WTC11 (cell line): ENCODE measurements around the gene BMP7. TPM values are rescaled to one million over a fixed set of nuclear protein-coding genes. Genes with fewer than 3 reads are reported as not detected.
"Not testable (repeated sequence)": the region's sequence is repeated elsewhere in the genome, so short reads cannot be mapped to it uniquely, and the experiment has no call there.

Experiments used
- ATAC-seq: fragments of 200-7000 bp; cut with Tn5 transposase; 2 replicates; pipeline ENCODE4 v1.10.0; 2021; ENCODE audit warnings: mild to moderate bottlenecking, moderate library complexity
- CTCF ChIA-PET: fragments of 300-600 bp; sonication (Branson Sonifier 250); formaldehyde crosslinking; loops from one replicate; lab custom pipeline; 2021; ENCODE audit warnings: antibody characterized with exemption; lab: Charles Lee
- POLR2A ChIA-PET: fragments of 350-600 bp; sonication (Branson Sonifier 250); formaldehyde crosslinking; loops from one replicate; lab custom pipeline; 2021; ENCODE audit warnings: antibody characterized with exemption; lab: Charles Lee
- DNase-seq: peaks from one replicate; pipeline ENCODE4 v3.0.0; 2021; ENCODE audit warnings: low spot score
- H3K27ac Mint-ChIP-seq: 2 replicates; pipeline ENCODE4 v1.8.0; 2021; ENCODE audit warnings: mixed read lengths
- H3K27me3 Mint-ChIP-seq: 2 replicates; pipeline ENCODE4 v1.8.0; 2021; ENCODE audit warnings: low read depth, mild to moderate bottlenecking, moderate library complexity, mixed read lengths
- H3K36me3 Mint-ChIP-seq: 2 replicates; pipeline ENCODE4 v1.8.0; 2021; ENCODE audit warnings: mixed read lengths
- H3K4me1 Mint-ChIP-seq: 2 replicates; pipeline ENCODE4 v1.8.0; 2022; ENCODE audit warnings: mixed read lengths
- H3K4me3 Mint-ChIP-seq: 2 replicates; pipeline ENCODE4 v1.8.0; 2021; ENCODE audit warnings: mild to moderate bottlenecking, moderate library complexity, mixed read lengths
- H3K9me3 Mint-ChIP-seq: 2 replicates; pipeline ENCODE4 v1.8.0; 2021; ENCODE audit warnings: mixed read lengths
- ARID4B ChIP-seq: sonication (generic); formaldehyde crosslinking; IDR thresholded peaks from 2 replicates; pipeline ENCODE4 v1.8.0; 2023; ENCODE audit warnings: missing genetic modification reagents, mild to moderate bottlenecking, borderline replicate concordance
- EMX1 ChIP-seq: fragments of 250-450 bp; sonication (Bioruptor Pico); IDR thresholded peaks from 2 replicates; pipeline ENCODE4 v1.8.0; 2021; ENCODE audit warnings: mild to moderate bottlenecking
- GTF2I ChIP-seq: fragments of 250-450 bp; sonication (Bioruptor Pico); conservative IDR thresholded peaks from 2 replicates; pipeline ENCODE4 v1.4.0; 2021; ENCODE audit warnings: mild to moderate bottlenecking
- JUN ChIP-seq: sonication (generic); formaldehyde crosslinking; IDR thresholded peaks from 2 replicates; pipeline ENCODE4 v1.8.0; 2023; ENCODE audit warnings: mild to moderate bottlenecking, missing genetic modification reagents
- KAT7 ChIP-seq: sonication (generic); formaldehyde crosslinking; IDR thresholded peaks from 2 replicates; pipeline ENCODE4 v1.8.1; 2023; ENCODE audit warnings: missing genetic modification reagents, mild to moderate bottlenecking, borderline replicate concordance
- SOX15 ChIP-seq: fragments of 250-450 bp; sonication (Bioruptor Pico); IDR thresholded peaks from 2 replicates; pipeline ENCODE4 v1.9.0; 2021; ENCODE audit warnings: mild to moderate bottlenecking
- USF1 ChIP-seq: sonication (generic); formaldehyde crosslinking; IDR thresholded peaks from 2 replicates; pipeline ENCODE4 v1.8.0; 2022; ENCODE audit warnings: mild to moderate bottlenecking, missing genetic modification reagents
- ZBTB21 ChIP-seq: sonication (generic); formaldehyde crosslinking; IDR thresholded peaks from 2 replicates; pipeline ENCODE4 v1.8.1; 2023; ENCODE audit warnings: mild to moderate bottlenecking, missing genetic modification reagents, borderline replicate concordance
- ZBTB43 ChIP-seq: sonication (generic); formaldehyde crosslinking; IDR thresholded peaks from 2 replicates; pipeline ENCODE4 v1.8.1; 2023; ENCODE audit warnings: mild to moderate bottlenecking, missing genetic modification reagents
- ZNF416 ChIP-seq: fragments of 250-450 bp; sonication (Bioruptor Pico); IDR thresholded peaks from 2 replicates; pipeline ENCODE4 v1.9.0; 2021; ENCODE audit warnings: mild to moderate bottlenecking, inconsistent platforms
- ZNF512 ChIP-seq: sonication (generic); formaldehyde crosslinking; IDR thresholded peaks from 2 replicates; pipeline ENCODE4 v1.8.1; 2022; ENCODE audit warnings: missing genetic modification reagents, borderline replicate concordance
- total RNA-seq: library from RNA; stranded (reverse); gene quantifications from 3 replicates; pipeline ENCODE4 v1.2.3, GENCODE V29; 2021
- TF ChIP-seq, protein P1 (sequence below): fragments of 250-450 bp; sonication (Bioruptor Pico); IDR thresholded peaks from 2 replicates; pipeline ENCODE4 v1.9.0; 2021; ENCODE audit warnings: mild to moderate bottlenecking

The BMP7 gene
- total RNA-seq, 1 experiment from 2014 or later = 40.7 TPM

- TF ChIP-seq ZNF512 (CRISPR knock-in tag) = no peak
- TF ChIP-seq USF1 (CRISPR knock-in tag) = no peak
- TF ChIP-seq SOX15 (CRISPR knock-in tag) = no peak
- TF ChIP-seq ZBTB43 (CRISPR knock-in tag) = no peak
- no peak for TF ChIP-seq ZNF416 (CRISPR knock-in tag)
These were observed 13.8 kb upstream of the BMP7 start (continued) for GRCh38 chr20:57280221-57280620.

DNA sequence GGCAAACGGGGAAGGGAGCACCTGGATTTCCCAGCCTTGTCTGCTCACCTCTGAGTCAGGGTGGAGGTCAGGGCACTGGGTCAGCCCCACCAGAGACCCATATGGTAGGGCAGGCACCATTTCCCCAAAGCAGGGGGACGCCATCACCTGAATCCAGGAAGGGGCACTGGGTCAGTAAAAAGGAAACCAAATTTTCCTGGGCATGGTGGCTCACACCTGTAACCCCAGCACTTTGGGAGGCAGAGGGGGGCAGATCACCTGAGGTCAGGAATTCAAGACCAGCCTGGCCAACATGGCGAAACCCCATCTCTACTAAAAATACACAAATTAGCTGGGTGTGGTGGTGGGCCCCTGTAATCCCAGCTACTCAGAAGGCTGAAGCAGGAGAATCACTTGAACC, 13.1 kb upstream of the BMP7 start:
- H3K4me1 Mint-ChIP-seq = peaks cover 24% of the 10 kb centered on the region
- DNase-seq, ATAC-seq, H3K27me3 Mint-ChIP-seq, H3K9me3 Mint-ChIP-seq, H3K36me3 Mint-ChIP-seq, CTCF ChIA-PET, H3K27ac Mint-ChIP-seq, H3K4me3 Mint-ChIP-seq: not testable (repeated sequence)
- POLR2A ChIA-PET = interaction anchor here (0.9 kb wide), 1 partner anchor 16 kb away, joined by 3 read pairs; no protein-coding TSS in a partner anchor

GRCh38 chr20:57278457-57278856, 12.0 kb upstream of the BMP7 start:
- peaks cover 16% of the 10 kb centered on the region for H3K4me1 Mint-ChIP-seq
- no peak for DNase-seq
- H3K36me3 Mint-ChIP-seq = no peaks in the 10 kb centered on the region

DNA sequence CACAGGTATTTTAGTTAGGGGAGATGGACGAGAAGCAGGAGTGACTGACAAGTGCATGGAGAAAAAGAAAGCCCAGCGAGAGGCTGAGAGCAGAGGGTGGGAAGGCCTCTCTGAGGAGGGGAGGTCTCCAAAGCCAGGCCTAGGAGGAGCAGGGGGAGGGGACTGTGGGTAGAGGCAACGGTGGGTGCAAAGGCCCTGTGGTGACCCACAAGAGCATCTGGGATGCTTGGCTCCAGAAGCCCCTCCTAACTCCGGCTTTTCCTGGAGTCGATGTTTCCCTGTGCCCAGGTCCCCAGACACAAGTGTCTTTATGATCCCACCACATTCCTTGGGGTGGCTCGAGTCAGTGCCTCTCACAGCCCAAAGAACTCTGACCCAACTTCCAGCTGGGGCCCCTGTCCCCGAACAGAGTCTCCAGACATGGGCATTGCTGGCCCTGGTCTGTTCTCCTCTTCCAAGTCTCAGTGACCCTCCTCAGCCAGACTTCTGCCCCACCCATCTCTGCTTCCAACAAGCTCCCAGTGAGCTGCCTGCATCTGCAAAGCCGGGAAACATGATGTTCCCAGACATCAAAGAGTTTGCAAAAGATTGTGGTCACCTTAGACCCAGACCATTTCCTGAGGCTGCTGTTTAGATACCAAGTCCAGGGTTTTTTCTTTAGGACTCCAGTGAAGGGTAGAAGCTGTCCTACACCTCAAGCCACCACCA, 11.1 kb upstream of the BMP7 start:
- H3K4me3 Mint-ChIP-seq = no peak overlapping the region
- ATAC-seq = no peak
- CTCF ChIA-PET = interaction anchor here (0.9 kb wide), 1 partner anchor 55 kb away, joined by 3 read pairs; no protein-coding TSS in a partner anchor
- H3K4me1 Mint-ChIP-seq = peaks cover 10% of the 10 kb centered on the region
- POLR2A ChIA-PET = no interaction called here
- H3K36me3 Mint-ChIP-seq = no peaks in the 10 kb centered on the region
- no peak for DNase-seq
- H3K27ac Mint-ChIP-seq = no peak overlapping the region
- TF ChIP-seq GTF2I (CRISPR knock-in tag) = peak; percentile 60; the same call in 1 of the 2 replicates
- TF ChIP-seq JUN = no peak
- no peaks in the 10 kb centered on the region for H3K27me3 Mint-ChIP-seq
- H3K9me3 Mint-ChIP-seq = no peaks in the 10 kb centered on the region

More at GRCh38 chr20:57278457-57278856, 12.0 kb upstream of the BMP7 start:
- Mint-ChIP-seq H3K27ac (no peak overlapping the region), H3K27me3 (no peaks in the 10 kb centered on the region), H3K9me3 (no peaks in the 10 kb centered on the region), H3K4me3 (no peak overlapping the region)
- CTCF ChIA-PET = no interaction called here
- POLR2A ChIA-PET = interaction anchor here (0.9 kb wide), 1 partner anchor 17 kb away, joined by 3 read pairs; no protein-coding TSS in a partner anchor
- TF ChIP-seq KAT7 (CRISPR knock-in tag) = no peak
- no peak for ATAC-seq

DNA sequence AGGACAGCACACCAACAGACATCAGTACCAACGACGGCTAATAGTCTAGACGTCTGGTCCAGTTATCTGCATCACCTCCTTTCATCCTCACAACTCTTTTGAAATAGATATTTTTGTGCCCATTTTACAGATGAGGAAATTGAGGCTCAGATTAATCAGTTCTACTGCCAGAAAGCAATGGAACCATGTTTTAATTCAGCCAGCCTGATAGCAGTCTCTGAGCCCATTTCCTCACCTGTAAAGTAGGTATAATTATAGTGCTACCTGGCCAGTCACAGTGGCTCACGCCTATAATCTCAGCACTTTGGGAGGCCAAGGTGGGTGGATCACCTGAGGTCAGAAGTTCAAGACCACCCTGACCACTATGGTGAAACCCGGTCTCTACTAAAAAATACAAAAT, 9.8 kb upstream of the BMP7 start:
- DNase-seq (no peak), ATAC-seq (no peak)
- CTCF ChIA-PET = no interaction called here
- H3K27me3 Mint-ChIP-seq = peaks cover 7% of the 10 kb centered on the region; the same call in 1 of the 2 replicates
- peaks cover 11% of the 10 kb centered on the region for H3K4me1 Mint-ChIP-seq
- no peaks in the 10 kb centered on the region for H3K9me3 Mint-ChIP-seq
- no peak overlapping the region for H3K4me3 Mint-ChIP-seq
- no peaks in the 10 kb centered on the region for H3K36me3 Mint-ChIP-seq
- POLR2A ChIA-PET = no interaction called here
- no peak overlapping the region for H3K27ac Mint-ChIP-seq
- TF ChIP-seq ZBTB43 (CRISPR knock-in tag) (no peak), EMX1 (CRISPR knock-in tag) (no peak), ARID4B (CRISPR knock-in tag) (no peak), ZBTB21 (CRISPR knock-in tag) (no peak)
- TF ChIP-seq, protein P1, sequence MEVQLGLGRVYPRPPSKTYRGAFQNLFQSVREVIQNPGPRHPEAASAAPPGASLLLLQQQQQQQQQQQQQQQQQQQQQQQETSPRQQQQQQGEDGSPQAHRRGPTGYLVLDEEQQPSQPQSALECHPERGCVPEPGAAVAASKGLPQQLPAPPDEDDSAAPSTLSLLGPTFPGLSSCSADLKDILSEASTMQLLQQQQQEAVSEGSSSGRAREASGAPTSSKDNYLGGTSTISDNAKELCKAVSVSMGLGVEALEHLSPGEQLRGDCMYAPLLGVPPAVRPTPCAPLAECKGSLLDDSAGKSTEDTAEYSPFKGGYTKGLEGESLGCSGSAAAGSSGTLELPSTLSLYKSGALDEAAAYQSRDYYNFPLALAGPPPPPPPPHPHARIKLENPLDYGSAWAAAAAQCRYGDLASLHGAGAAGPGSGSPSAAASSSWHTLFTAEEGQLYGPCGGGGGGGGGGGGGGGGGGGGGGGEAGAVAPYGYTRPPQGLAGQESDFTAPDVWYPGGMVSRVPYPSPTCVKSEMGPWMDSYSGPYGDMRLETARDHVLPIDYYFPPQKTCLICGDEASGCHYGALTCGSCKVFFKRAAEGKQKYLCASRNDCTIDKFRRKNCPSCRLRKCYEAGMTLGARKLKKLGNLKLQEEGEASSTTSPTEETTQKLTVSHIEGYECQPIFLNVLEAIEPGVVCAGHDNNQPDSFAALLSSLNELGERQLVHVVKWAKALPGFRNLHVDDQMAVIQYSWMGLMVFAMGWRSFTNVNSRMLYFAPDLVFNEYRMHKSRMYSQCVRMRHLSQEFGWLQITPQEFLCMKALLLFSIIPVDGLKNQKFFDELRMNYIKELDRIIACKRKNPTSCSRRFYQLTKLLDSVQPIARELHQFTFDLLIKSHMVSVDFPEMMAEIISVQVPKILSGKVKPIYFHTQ (CRISPR knock-in tag) = no peak
